ENCODE data around the gene KIT.

GRCh38 chr4:54779036-54779435 lies 121.3 kb downstream of the KIT start:
- no peak for TF ChIP-seq CTCF (IDR thresholded peaks at IDR 0.05; ENCODE audit: insufficient read depth, low read length, poor library complexity, severe bottlenecking)
- no peak for TF ChIP-seq EZH2phosphoT487 (conservative IDR thresholded peaks at IDR 0.05; ENCODE audit: low read length)

All from SU-DHL-6 (cell line).